Left ventricle myocardium inferior (tissue), 1 donor: Measurements from ENCODE around the gene TSPAN9. TPM values are rescaled to one million over a fixed set of nuclear protein-coding genes. Genes with fewer than 3 reads are reported as not detected.
A peak's percentile ranks its signal among the peaks of the same experiment; 100 is the strongest.

ENCODE experiments used
- DNase-seq: peaks from one replicate; pipeline ENCODE4 v3.0.0-alpha.2; 2020
- H3K27ac ChIP-seq: fragments of 200-600 bp; replicated peaks from 2 replicates; pipeline ENCODE4 v1.8.0; 2021
- H3K27me3 ChIP-seq: fragments of 200-600 bp; 2 replicates; pipeline ENCODE4 v1.8.0; 2021; ENCODE audit warnings: low read depth
- H3K36me3 ChIP-seq: fragments of 200-600 bp; 2 replicates; pipeline ENCODE4 v1.8.0; 2021
- H3K4me1 ChIP-seq: fragments of 200-600 bp; 2 replicates; pipeline ENCODE4 v1.8.0; 2021
- H3K4me3 ChIP-seq: fragments of 200-600 bp; 2 replicates; pipeline ENCODE4 v1.8.0; 2021; ENCODE audit warnings: mild to moderate bottlenecking, moderate library complexity
- H3K9me3 ChIP-seq: fragments of 200-600 bp; replicated peaks from 2 replicates; pipeline ENCODE4 v1.8.0; 2021
- CTCF ChIP-seq: fragments of 200-600 bp; IDR thresholded peaks from 2 replicates; pipeline ENCODE4 v1.8.0; 2021; ENCODE audit warnings: antibody characterized with exemption, mild to moderate bottlenecking, borderline replicate concordance
- intact Hi-C: fragments of 100-400 bp; cut with micrococcal nuclease; formaldehyde crosslinking; loops from one replicate; pipeline ENCODE4 v1.11.0; 2022
- total RNA-seq: library from RNA; stranded (reverse); fragmentation: NEBNext Ultra II Directional; extraction: Animal tissue kit (Norgen Biotek cat#: 25700); gene quantifications from one replicate; pipeline ENCODE4 v1.2.1, GENCODE V29; 2021
- donor health status: DM: no; HTN: yes; CAD: no; lungs with severe emphysema.

Gene TSPAN9
- total RNA-seq, 1 donor from 2014 or later: 305 TPM

GRCh38 chr12:3049611-3050249, 27.4 kb upstream of the TSPAN9 start:
- peak overlapping the region; percentile 91 for H3K27ac ChIP-seq
- H3K4me3 ChIP-seq: no peak overlapping the region
- H3K36me3 ChIP-seq: no peaks in the 10 kb centered on the region
- DNase-seq: no peak
- H3K4me1 ChIP-seq: peaks cover 35% of the 10 kb centered on the region
- intact Hi-C loops: no loop called here
- H3K9me3 ChIP-seq: no peaks in the 10 kb centered on the region
- no peaks in the 10 kb centered on the region for H3K27me3 ChIP-seq
- TF ChIP-seq CTCF: no peak

GRCh38 chr12:3054374-3054773, 22.8 kb upstream of the TSPAN9 start:
- Histone ChIP-seq H3K4me3 (no peak overlapping the region), H3K9me3 (no peaks in the 10 kb centered on the region), H3K36me3 (no peaks in the 10 kb centered on the region), H3K27ac (no peak overlapping the region), H3K4me1 (peaks cover 13% of the 10 kb centered on the region), H3K27me3 (no peaks in the 10 kb centered on the region)
- no peak for TF ChIP-seq CTCF
- DNase-seq: no peak
- intact Hi-C loops: no loop called here

GRCh38 chr12:3055026-3055703, 22.0 kb upstream of the TSPAN9 start:
- peak overlapping the region; percentile 60 for H3K27ac ChIP-seq
- no peak for DNase-seq
- H3K4me1 ChIP-seq: peaks cover 13% of the 10 kb centered on the region
- H3K36me3 ChIP-seq: no peaks in the 10 kb centered on the region
- no peak overlapping the region for H3K4me3 ChIP-seq
- H3K27me3 ChIP-seq: no peaks in the 10 kb centered on the region
- TF ChIP-seq CTCF: no peak
- H3K9me3 ChIP-seq: no peaks in the 10 kb centered on the region
- intact Hi-C loops: no loop called here

- TF ChIP-seq CTCF: no peak
- DNase-seq: no peak
- H3K36me3 ChIP-seq: no peaks in the 10 kb centered on the region
- intact Hi-C loops: no loop called here
- H3K4me1 ChIP-seq: peaks cover 13% of the 10 kb centered on the region
- H3K4me3 ChIP-seq: no peak overlapping the region
- peak overlapping the region; percentile 60 for H3K27ac ChIP-seq
- no peaks in the 10 kb centered on the region for H3K27me3 ChIP-seq
- no peaks in the 10 kb centered on the region for H3K9me3 ChIP-seq
These were observed 21.3 kb upstream of the TSPAN9 start for GRCh38 chr12:3055704-3056467.

- H3K27me3 ChIP-seq: no peaks in the 10 kb centered on the region
- no peak overlapping the region for H3K27ac ChIP-seq
- no peak for DNase-seq
- no peak for TF ChIP-seq CTCF
- H3K9me3 ChIP-seq: peaks cover 15% of the 10 kb centered on the region
- no peak overlapping the region for H3K4me3 ChIP-seq
- no peaks in the 10 kb centered on the region for H3K36me3 ChIP-seq
- peaks cover under 1% of the 10 kb centered on the region for H3K4me1 ChIP-seq
- intact Hi-C loops: no loop called here
These were observed 16.1 kb upstream of the TSPAN9 start for GRCh38 chr12:3061059-3061458.
